ENCODE data around the gene PCDH9. TPM values are rescaled to one million over a fixed set of nuclear protein-coding genes. Genes with fewer than 3 reads are reported as not detected.

The PCDH9 gene
- total RNA-seq (1 to 10 TPM; 1.1 to 3.8 (median 1.7) TPM), polyA plus RNA-seq (1 to 10 TPM in 1 of 2 donors, under 1 TPM in 1; 0.46 to 1.2 TPM)

DNA sequence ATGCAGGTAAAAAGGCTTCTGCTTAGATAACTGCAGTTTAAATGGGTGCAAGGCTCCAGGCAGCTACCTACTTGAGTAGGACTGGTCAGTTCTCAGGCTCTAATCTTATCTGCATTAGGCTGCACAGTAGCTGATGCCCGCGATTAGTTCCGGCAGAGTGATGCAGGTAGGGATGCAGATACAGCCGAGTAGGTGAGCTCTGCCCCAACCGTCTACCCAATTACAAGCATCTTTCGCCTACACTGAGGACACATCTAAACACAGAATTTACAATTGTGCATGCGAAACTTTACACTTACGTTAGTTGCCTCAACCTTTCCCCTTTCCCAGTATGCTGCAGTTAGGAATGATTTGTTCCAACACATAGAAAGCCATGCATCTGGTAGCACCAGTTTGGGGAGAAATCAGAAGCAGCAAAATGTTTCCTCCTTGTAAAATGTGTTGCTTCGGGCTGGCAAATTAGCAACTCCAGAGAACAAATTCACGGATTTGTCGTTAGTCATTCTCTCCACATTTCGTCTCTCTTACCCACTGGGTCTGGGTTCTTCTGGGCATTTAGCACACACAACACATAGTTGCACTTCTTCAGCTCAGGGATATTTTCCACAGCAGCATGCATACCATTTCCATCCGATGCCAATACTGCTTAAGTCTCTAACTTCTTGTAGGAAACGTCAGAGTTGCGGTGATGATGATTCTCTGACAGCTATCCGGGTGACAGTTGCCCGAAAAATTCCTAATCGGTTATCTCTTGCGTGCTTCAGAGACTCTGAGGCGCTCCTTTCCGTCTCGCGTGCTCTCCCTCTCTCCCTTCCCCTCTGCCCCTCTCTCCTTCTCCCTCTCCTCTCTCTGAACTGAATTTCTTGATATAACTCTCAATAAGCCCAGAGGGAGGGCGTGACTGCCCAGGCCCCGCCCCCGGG is at the start of gene PCDH9:
PCDH9 (minus strand) TSS at position 856 of the 923 bp plus-strand sequence. CDS start 1,896 bp downstream, outside the sequence.
- Histone ChIP-seq H3K4me1 (no peaks in the 10 kb centered on the region), H3K27me3 (peaks cover 0 to 7% (median 0%) of the 10 kb centered on the region in 4 donors), H3K27ac (peak within 1 kb of the TSS; percentile 58 to 77 (median 72)), H3K9me3 (no peaks in the 10 kb centered on the region), H3K36me3 (no peaks in the 10 kb centered on the region), H3K4me3 (peak within 1 kb of the TSS; percentile 55 to 83 (median 74))
- WGBS, 2 donors, result 1% methylated on average over 26 of the region's 26 CpGs
- ATAC-seq (no peak), FAIRE-seq (no peak), DNase-seq (no peak)
- intact Hi-C loops (cut with DNase I), result loop anchor here in 1 of 3 donors (5.0 kb wide), 1 partner anchor 1577 kb away; no protein-coding TSS in a partner anchor
- TF ChIP-seq CTCF (IDR thresholded peaks at IDR 0.05), result no peak

GRCh38 chr13:67278235-67278634 is 48.1 kb upstream of the PCDH9 start:
- TF ChIP-seq CTCF (IDR thresholded peaks at IDR 0.05), result no peak
- intact Hi-C loops (cut with DNase I), result no loop called here
- no peak overlapping the region for H3K27ac ChIP-seq
- 52 to 80% methylated on average over 2 of the region's 2 CpGs for WGBS, 2 donors
- H3K4me1 ChIP-seq, result no peaks in the 10 kb centered on the region
- FAIRE-seq (no peak), ATAC-seq (peak in 2 of 4 donors; percentile 46 to 66), DNase-seq (no peak)
- H3K36me3 ChIP-seq, result no peaks in the 10 kb centered on the region
- H3K27me3 ChIP-seq, result no peaks in the 10 kb centered on the region
- H3K4me3 ChIP-seq, result no peak overlapping the region
- H3K9me3 ChIP-seq, result no peaks in the 10 kb centered on the region

GRCh38 chr13:67277581-67277980 is 47.4 kb upstream of the PCDH9 start:
- FAIRE-seq, result no peak
- Histone ChIP-seq H3K36me3 (no peaks in the 10 kb centered on the region), H3K27me3 (no peaks in the 10 kb centered on the region), H3K27ac (no peak overlapping the region), H3K9me3 (no peaks in the 10 kb centered on the region), H3K4me1 (no peaks in the 10 kb centered on the region), H3K4me3 (no peak overlapping the region)
- 37 to 66% methylated on average over 1 of the region's 1 CpG for WGBS, 2 donors
- intact Hi-C loops (cut with DNase I), result no loop called here
- no peak for DNase-seq
- no peak for ATAC-seq
- no peak for TF ChIP-seq CTCF (IDR thresholded peaks at IDR 0.05)

- H3K4me3 ChIP-seq, result no peak overlapping the region
- intact Hi-C loops (cut with DNase I), result no loop called here
- H3K27ac ChIP-seq, result no peak overlapping the region
- H3K4me1 ChIP-seq, result no peaks in the 10 kb centered on the region
- no peaks in the 10 kb centered on the region for H3K9me3 ChIP-seq
- H3K36me3 ChIP-seq, result no peaks in the 10 kb centered on the region
- DNase-seq (no peak), ATAC-seq (no peak), FAIRE-seq (no peak)
- H3K27me3 ChIP-seq, result no peaks in the 10 kb centered on the region
- WGBS, 2 donors, result 36 to 47% methylated on average over 6 of the region's 6 CpGs
- no peak for TF ChIP-seq CTCF (IDR thresholded peaks at IDR 0.05)
Observed at GRCh38 chr13:67275351-67275960, 45.3 kb upstream of the PCDH9 start.
